Stimulated activated CD8-positive, alpha-beta memory T cell treated with anti-CD3 and anti-CD28 coated beads, Interleukin-7, amount 100 ng/mL, for 24 hours (primary cell): ENCODE results near the gene TEX11.
"Not testable (repeated sequence)": the region's sequence is repeated elsewhere in the genome, so short reads cannot be mapped to it uniquely, and the experiment has no call there.

ENCODE experiments used
- DNase-seq: peaks from one replicate; pipeline ENCODE4 v3.0.0-alpha.2; 2020; ENCODE audit warnings: low read depth

The TEX11 gene

GRCh38 chrX:70587158-70587557 is 321.4 kb downstream of the TEX11 start:
- DNase-seq: not testable (repeated sequence)

- DNase-seq: no peak
Observed at GRCh38 chrX:70577442-70577841, 331.1 kb downstream of the TEX11 start.

DNA sequence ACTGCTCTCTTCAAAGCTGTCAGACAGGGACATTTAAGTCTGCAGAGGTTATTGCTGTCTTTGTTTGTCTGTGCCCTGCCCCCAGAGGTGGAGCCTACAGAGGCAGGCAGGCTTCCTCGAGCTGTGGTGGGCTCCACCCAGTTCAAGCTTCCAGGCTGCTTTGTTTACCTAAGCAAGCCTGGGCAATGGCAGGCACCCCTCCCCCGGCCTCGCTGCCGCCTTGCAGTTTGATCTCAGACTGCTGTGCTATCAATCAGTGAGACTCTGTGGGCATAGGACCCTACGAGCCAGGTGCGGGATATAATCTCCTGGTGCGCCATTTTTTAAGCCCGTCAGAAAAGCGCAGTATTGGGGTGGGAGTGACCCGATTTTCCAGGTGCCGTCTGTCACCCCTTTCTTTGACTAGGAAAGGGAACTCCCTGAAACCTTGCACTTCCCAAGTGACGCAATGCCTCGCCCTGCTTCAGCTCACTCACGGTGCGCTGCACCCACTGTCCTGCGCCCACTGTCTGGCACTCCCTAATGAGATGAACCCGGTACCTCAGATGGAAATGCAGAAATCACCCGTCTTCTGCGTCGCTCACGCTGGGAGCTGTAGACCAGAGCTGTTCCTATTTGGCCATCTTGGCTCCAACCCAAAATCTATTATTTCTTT is 338.5 kb downstream of the TEX11 start:
- DNase-seq: not testable (repeated sequence)

DNA sequence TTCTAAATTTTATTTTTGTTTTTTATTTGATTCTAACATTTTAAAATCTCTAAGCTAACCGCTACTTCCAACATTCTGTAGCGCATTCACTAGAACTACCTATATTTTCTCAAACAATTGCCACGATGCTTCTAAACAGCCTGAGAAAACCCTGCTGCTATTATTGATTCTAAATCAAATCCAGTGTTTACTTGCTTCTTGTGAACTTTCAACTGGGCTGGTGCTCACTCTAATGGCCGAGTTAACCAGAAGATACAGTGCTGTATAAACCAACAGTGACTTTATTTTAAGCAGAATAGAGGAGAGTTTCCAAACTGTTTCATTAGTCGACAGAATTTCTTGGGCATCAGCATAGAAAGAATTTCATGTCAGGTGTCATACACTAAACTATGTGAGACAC is 353.6 kb downstream of the TEX11 start:
- no peak for DNase-seq

GRCh38 chrX:70554523-70554922 is 354.0 kb downstream of the TEX11 start:
- DNase-seq: no peak

- no peak for DNase-seq
Observed at GRCh38 chrX:70554081-70554480, 354.4 kb downstream of the TEX11 start.

- DNase-seq: no peak
Observed at GRCh38 chrX:70553516-70553915, 355.0 kb downstream of the TEX11 start.

GRCh38 chrX:70552130-70552704 is 356.3 kb downstream of the TEX11 start:
- no peak for DNase-seq

- DNase-seq: no peak
Observed at GRCh38 chrX:70549429-70549828, 359.1 kb downstream of the TEX11 start.

DNA sequence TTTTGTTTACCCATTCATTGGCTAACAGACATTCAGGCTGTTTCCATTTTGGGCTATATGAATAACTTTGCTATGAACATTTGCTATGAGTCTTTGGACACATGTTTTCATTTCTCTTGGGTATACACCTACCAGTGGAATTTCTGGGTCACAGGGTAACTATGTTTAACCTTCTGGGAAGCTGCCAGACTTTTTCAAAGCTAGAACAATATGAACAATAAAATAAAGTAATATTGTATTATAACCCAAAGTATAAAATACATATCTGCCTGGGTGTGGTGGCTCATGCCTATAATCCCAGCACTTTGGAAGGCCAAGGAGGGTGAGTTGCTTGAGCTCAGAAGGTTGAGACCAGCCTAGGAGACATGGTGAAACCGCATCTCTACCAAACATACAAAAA is 373.3 kb downstream of the TEX11 start:
- no peak for DNase-seq

GRCh38 chrX:70527610-70528345 is 380.7 kb downstream of the TEX11 start:
- DNase-seq: no peak

DNA sequence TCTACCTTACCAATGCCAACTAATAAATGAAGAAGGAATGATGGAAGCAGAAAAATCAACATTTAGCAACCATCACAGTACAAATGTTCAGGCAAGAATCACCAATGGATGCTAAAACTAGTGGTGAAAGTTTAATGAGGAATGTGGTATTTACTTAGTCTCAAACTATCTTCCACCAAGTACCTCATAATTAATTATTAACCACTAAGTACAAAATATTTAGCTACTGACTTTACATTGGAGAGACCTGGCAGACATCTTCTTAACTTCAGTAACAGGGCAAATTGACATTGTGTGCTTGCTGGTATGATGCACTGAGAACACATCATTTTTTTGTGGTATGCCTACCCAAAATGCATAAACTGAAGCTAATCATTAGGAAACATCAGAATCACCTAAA is 381.5 kb downstream of the TEX11 start:
- DNase-seq: no peak

GRCh38 chrX:70525733-70526132 is 382.8 kb downstream of the TEX11 start:
- DNase-seq: no peak

- DNase-seq: not testable (repeated sequence)
Observed at GRCh38 chrX:70515692-70516091, 392.8 kb downstream of the TEX11 start.

GRCh38 chrX:70515270-70515669 is 393.2 kb downstream of the TEX11 start:
- DNase-seq: not testable (repeated sequence)

DNA sequence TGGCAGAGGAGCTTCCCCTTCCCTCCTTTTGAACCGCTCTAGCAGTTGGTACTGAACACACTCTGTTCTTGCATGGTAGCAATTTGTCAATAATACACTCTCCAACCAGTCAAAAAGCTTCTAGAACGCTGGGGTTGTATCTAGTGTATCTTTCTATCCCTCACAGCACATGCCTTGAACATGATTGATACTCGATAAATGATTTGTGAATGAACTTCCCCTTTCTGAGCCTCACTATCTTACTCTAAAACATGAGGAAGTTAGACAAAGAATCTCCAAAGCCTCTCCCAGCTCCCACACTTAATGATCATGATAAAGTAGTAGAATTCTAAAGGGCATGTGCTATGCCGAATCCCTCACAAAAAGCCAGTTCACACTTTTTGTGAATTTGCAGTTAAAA is 399.4 kb downstream of the TEX11 start:
- no peak for DNase-seq

DNA sequence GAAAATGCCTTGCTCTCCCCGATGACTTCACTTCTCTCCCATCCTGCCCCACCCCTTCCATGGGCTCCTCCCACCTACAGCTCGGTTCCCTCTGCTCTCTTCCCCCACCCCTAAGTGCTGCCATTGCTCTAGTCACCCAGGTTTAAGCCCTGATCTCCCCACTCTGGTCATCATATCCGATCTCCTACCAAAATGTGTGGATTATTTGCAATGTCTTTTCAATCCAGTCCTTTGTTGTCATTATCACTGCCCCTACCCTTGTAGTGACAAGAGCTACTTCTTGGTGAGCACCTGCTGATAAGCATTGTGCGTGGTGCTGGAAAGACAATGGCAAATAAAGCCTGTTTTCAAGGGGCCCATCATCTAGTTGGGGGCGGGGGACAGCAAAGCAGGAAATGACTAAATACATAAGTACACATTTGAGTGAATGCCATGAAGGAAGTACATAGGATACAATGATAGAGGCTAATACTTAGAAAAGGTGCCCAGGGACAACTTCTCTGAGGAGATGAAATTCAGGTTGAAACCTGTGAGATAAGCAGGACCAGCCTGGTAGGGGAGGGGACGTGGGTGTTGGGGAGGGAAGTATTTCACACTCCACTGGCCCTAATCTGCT is 400.1 kb downstream of the TEX11 start:
- no peak for DNase-seq

GRCh38 chrX:70505451-70505841 is 403.1 kb downstream of the TEX11 start:
- no peak for DNase-seq

- no peak for DNase-seq
Observed at GRCh38 chrX:70504772-70505450, 403.6 kb downstream of the TEX11 start.

GRCh38 chrX:70500826-70501225 is 407.7 kb downstream of the TEX11 start:
- no peak for DNase-seq

- DNase-seq: no peak
Observed at GRCh38 chrX:70498129-70498528, 410.4 kb downstream of the TEX11 start.

DNA sequence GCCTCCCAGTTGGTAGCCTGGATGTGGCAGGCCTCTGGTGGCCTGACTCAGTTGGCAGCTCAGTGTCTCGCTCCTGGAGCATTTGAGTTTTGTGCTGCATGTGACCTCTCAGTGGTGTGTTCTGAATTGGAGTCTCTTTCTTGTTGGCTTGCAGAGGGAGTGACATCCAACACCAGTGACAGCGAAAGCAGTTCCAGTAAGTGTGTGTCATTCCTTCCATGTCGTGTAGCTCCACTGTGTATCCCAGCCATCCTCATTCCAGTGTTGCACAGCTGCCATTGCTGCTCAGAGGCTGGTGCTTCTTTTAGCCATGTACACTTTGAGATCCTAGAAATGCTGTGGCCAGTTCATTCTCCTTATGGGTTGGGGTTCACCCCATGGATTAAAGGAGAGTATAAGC is 411.5 kb downstream of the TEX11 start:
- DNase-seq: no peak
